Prostate gland (tissue), 2 donors: Measurements from ENCODE around the gene MMP11. TPM values are rescaled to one million over a fixed set of nuclear protein-coding genes. Genes with fewer than 3 reads are reported as not detected.

Experiments
- DNase-seq: peaks from one replicate; pipeline ENCODE4 v3.0.0-alpha.2; 2019; ENCODE audit warnings: low spot score
- H3K27ac ChIP-seq, 2 donors: fragments of 200-600 bp; sonication (generic); 2 replicates each; pipeline ENCODE4 v1.5.1; 2017 to 2019
- H3K27me3 ChIP-seq: fragments of 200-600 bp; sonication (generic); replicated peaks from 2 replicates; pipeline ENCODE4 v1.5.1; 2019; ENCODE audit not compliant: insufficient read depth
- H3K36me3 ChIP-seq, 2 donors: fragments of 200-600 bp; sonication (generic); 1 replicate in 1 of 2; 2 replicates in 1 of 2; pipeline versions ENCODE4 v1.5.1 to v1.8.1; 2017 to 2019
- H3K4me1 ChIP-seq: fragments of 200-600 bp; sonication (generic); replicated peaks from 2 replicates; pipeline ENCODE4 v1.5.1; 2019
- H3K4me3 ChIP-seq, 2 donors: fragments of 200-600 bp; sonication (generic); 2 replicates each; pipeline ENCODE4 v1.5.1; 2017 to 2019
- H3K9me3 ChIP-seq: fragments of 200-600 bp; sonication (generic); 2 replicates; pipeline ENCODE4 v1.5.1; 2017
- POLR2A ChIP-seq: fragments of 450-650 bp; IDR thresholded peaks from one replicate; pipeline ENCODE4 v1.6.1; 2016; ENCODE audit warnings: antibody characterized with exemption, mild to moderate bottlenecking
- POLR2AphosphoS5 ChIP-seq: sonication (generic); formaldehyde crosslinking; IDR thresholded peaks from one replicate; pipeline ENCODE4 v1.6.1; 2017; ENCODE audit warnings: antibody characterized with exemption
- WGBS: methylation state at CpG from one replicate; pipeline ENCODE4 v1.1.5; 2018; 5-methylcytosine and 5-hydroxymethylcytosine counted together
- intact Hi-C: fragments of 100-400 bp; cut with DNase I; formaldehyde crosslinking; loops from one replicate; pipeline ENCODE4 v1.14.2; 2022
- total RNA-seq, 2 donors: library from RNA; depleted of rRNA; stranded (reverse); fragments of >200 nt; gene quantifications; one replicate each; pipeline ENCODE4 v1.1.0, GENCODE V29; 2016
- TF ChIP-seq, protein P1 (sequence below), 4 experiments: fragments of 200-600 bp in 2 of 4; fragments of 450-650 bp in 2 of 4; sonication (generic) in 2 of 4; IDR thresholded peaks; 1 replicate in 3 of 4; 2 replicates in 1 of 4; pipeline ENCODE4 v1.5.1; 2016 to 2019; ENCODE audit warnings: antibody characterized with exemption in 4 of 4, mild to moderate bottlenecking in 2 of 4, moderate library complexity in 2 of 4

Gene MMP11
- total RNA-seq, 2 donors from 2014 or later = 6.3 to 26.6 TPM

DNA sequence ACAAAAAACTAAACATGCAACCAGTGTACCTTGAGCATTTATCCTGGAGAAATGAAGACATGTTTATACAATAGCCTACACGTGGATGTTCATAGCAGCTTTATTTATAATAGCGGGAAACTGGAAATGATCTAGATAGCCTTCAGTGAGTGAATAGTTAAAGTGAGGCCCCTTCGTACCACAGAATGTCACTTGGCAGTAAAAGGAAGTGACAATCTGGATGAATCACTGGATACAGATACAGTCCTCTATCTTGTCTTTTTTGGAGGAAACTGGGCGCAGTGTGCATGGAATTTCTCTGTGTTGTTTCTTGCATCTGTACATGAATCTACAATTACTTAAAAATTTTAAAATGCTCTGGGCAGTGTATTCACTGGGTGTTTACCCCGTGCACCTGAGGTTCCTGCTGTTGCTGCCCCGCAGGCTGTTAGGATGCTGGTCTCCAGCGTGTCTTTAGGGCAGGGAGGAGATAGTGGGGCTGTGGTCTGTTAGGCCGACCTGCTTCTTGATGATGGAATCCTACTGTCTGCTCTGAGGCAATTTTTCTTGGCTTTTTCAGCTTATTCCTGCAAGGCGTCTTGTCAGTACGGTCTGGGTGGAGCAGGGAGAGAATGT lies 43.0 kb downstream of the MMP11 start:
- WGBS = 76% methylated on average over 10 of the region's 10 CpGs
- Histone ChIP-seq H3K27me3 (no peaks in the 10 kb centered on the region), H3K36me3 (peaks cover 0 to 3% of the 10 kb centered on the region in 2 donors), H3K9me3 (no peaks in the 10 kb centered on the region), H3K4me3 (no peak overlapping the region), H3K4me1 (no peaks in the 10 kb centered on the region), H3K27ac (no peak overlapping the region)
- TF ChIP-seq POLR2AphosphoS5 = no peak
- TF ChIP-seq, protein P1, sequence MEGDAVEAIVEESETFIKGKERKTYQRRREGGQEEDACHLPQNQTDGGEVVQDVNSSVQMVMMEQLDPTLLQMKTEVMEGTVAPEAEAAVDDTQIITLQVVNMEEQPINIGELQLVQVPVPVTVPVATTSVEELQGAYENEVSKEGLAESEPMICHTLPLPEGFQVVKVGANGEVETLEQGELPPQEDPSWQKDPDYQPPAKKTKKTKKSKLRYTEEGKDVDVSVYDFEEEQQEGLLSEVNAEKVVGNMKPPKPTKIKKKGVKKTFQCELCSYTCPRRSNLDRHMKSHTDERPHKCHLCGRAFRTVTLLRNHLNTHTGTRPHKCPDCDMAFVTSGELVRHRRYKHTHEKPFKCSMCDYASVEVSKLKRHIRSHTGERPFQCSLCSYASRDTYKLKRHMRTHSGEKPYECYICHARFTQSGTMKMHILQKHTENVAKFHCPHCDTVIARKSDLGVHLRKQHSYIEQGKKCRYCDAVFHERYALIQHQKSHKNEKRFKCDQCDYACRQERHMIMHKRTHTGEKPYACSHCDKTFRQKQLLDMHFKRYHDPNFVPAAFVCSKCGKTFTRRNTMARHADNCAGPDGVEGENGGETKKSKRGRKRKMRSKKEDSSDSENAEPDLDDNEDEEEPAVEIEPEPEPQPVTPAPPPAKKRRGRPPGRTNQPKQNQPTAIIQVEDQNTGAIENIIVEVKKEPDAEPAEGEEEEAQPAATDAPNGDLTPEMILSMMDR (IDR thresholded peaks at IDR 0.05) = no peak
- no peak for TF ChIP-seq POLR2A
- intact Hi-C loops = no loop called here
- no peak for DNase-seq

- TF ChIP-seq POLR2AphosphoS5 = no peak
- TF ChIP-seq POLR2A = no peak
- TF ChIP-seq, protein P1 (IDR thresholded peaks at IDR 0.05) = no peak
- H3K4me3 ChIP-seq = no peak overlapping the region
- intact Hi-C loops = no loop called here
- H3K4me1 ChIP-seq = no peaks in the 10 kb centered on the region
- H3K27ac ChIP-seq = no peak overlapping the region
- no peak for DNase-seq
- H3K36me3 ChIP-seq = peaks cover 3% of the 10 kb centered on the region in 2 donors
- H3K9me3 ChIP-seq = no peaks in the 10 kb centered on the region
- 86% methylated on average over 18 of the region's 18 CpGs for WGBS
- H3K27me3 ChIP-seq = no peaks in the 10 kb centered on the region
These were observed 43.7 kb downstream of the MMP11 start for GRCh38 chr22:23816156-23816976.

DNA sequence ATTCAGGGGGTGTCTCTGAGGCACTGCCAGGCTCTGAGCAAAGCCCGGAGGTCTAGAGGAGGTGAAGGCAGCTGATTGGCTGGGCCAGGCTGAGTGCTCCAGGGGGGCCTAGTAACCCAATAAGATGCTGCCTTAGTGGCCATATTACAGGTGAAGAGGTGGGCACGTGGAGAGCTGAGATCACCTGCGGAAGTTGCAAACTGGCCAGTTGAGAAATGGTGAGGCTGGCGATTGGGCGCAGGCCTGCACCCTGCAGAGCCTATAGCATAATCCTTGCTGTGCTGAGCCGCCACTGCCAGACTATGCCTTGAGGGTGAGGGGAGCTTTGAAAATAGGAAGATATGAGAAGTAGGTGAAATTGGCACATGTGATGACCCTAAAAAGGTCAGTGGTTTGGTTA lies 44.5 kb downstream of the MMP11 start:
- TF ChIP-seq POLR2AphosphoS5 (no peak), POLR2A (no peak)
- TF ChIP-seq, protein P1 (IDR thresholded peaks at IDR 0.05) = no peak
- H3K4me1 ChIP-seq = no peaks in the 10 kb centered on the region
- no peaks in the 10 kb centered on the region for H3K27me3 ChIP-seq
- H3K4me3 ChIP-seq = no peak overlapping the region
- intact Hi-C loops = no loop called here
- 85% methylated on average over 6 of the region's 6 CpGs for WGBS
- no peak overlapping the region for H3K27ac ChIP-seq
- H3K36me3 ChIP-seq = peaks cover 3 to 8% of the 10 kb centered on the region in 2 donors
- no peaks in the 10 kb centered on the region for H3K9me3 ChIP-seq
- no peak for DNase-seq

GRCh38 chr22:23818541-23818940 lies 45.9 kb downstream of the MMP11 start:
- no peaks in the 10 kb centered on the region for H3K4me1 ChIP-seq
- no peaks in the 10 kb centered on the region for H3K27me3 ChIP-seq
- H3K9me3 ChIP-seq = no peaks in the 10 kb centered on the region
- peaks cover 3 to 8% of the 10 kb centered on the region in 2 donors for H3K36me3 ChIP-seq
- no peak overlapping the region for H3K4me3 ChIP-seq
- intact Hi-C loops = no loop called here
- H3K27ac ChIP-seq = no peak overlapping the region
- TF ChIP-seq, protein P1 (IDR thresholded peaks at IDR 0.05) = no peak
- TF ChIP-seq POLR2A = no peak
- no peak for TF ChIP-seq POLR2AphosphoS5
- 90% methylated on average over 2 of the region's 2 CpGs for WGBS
- no peak for DNase-seq
